Measurements from ENCODE around the gene PGAM1. TPM values are rescaled to one million over a fixed set of nuclear protein-coding genes. Genes with fewer than 3 reads are reported as not detected.

The PGAM1 gene
- total and polyA plus RNA-seq, 9 of the 15 experiments (the other 6 are each of a cell fraction or from before 2014, with no cell fraction given), result 40.3 to 559 (median 269) TPM

GRCh38 chr10:97400665-97401454 lies 25.1 kb upstream of the PGAM1 start, which contains the start of gene RRP12 (continued):
- TF ChIP-seq ZNF609 (CRISPR knock-in tag; IDR thresholded peaks at IDR 0.05; ENCODE audit: borderline replicate concordance) (peak; percentile 45; the same call in 1 of the 2 replicates), PATZ1 (CRISPR knock-in tag; IDR thresholded peaks at IDR 0.05; ENCODE audit: borderline replicate concordance) (no peak), KAT7 (CRISPR knock-in tag; IDR thresholded peaks at IDR 0.05; ENCODE audit: borderline replicate concordance) (0 out of 2 replicates have a peak, but pooled peaks have one; percentile 76), ZBTB1 (CRISPR knock-in tag; IDR thresholded peaks at IDR 0.05; ENCODE audit: borderline replicate concordance, low read depth) (no peak), ZNF217 (CRISPR knock-in tag; IDR thresholded peaks at IDR 0.05) (no peak), COPS2 (conservative IDR thresholded peaks at IDR 0.05) (no peak), MAFG (tag; conservative IDR thresholded peaks at IDR 0.05) (no peak), FOXM1 (IDR thresholded peaks at IDR 0.05; ENCODE audit: low read depth) (no peak), FOXM1 (CRISPR knock-in tag; IDR thresholded peaks at IDR 0.05; ENCODE audit: low read depth) (no peak), ELF2 (CRISPR knock-in tag; IDR thresholded peaks at IDR 0.05) (peak; percentile 52; the same call in 1 of the 2 replicates), ZNF766 (CRISPR knock-in tag; conservative IDR thresholded peaks at IDR 0.05) (no peak), ZNF431 (CRISPR knock-in tag; IDR thresholded peaks at IDR 0.05) (no peak), RBFOX2 (IDR thresholded peaks at IDR 0.05; ENCODE audit: low read depth, low read length) (peak; percentile 79), ASH1L (IDR thresholded peaks at IDR 0.05; ENCODE audit: borderline replicate concordance, low read depth, partially characterized antibody) (no peak), NEUROD1 (IDR thresholded peaks at IDR 0.05; ENCODE audit: borderline replicate concordance, low read depth, low read length, partially characterized antibody) (peak; percentile 35), CHD2 (IDR thresholded peaks at IDR 0.05; ENCODE audit: low read depth, low read length) (no peak), ZNF124 (CRISPR knock-in tag; IDR thresholded peaks at IDR 0.05) (no peak), NKRF (IDR thresholded peaks at IDR 0.05; ENCODE audit: borderline replicate concordance) (peak; percentile 100), FOXJ2 (tag; IDR thresholded peaks at IDR 0.05) (peak; percentile 97), NR2F6 (CRISPR knock-in tag; IDR thresholded peaks at IDR 0.05) (no peak)

Data from K562 (cell line).